GM12878 (cell line): ENCODE results near the gene CAPSL. TPM values are rescaled to one million over a fixed set of nuclear protein-coding genes. Genes with fewer than 3 reads are reported as not detected.

Experiments
- CEBPB ChIP-seq, 2 experiments: fragments of 150-350 bp in 1 of 2; IDR thresholded peaks; 2 replicates each; pipeline ENCODE4 v1.6.1; 2012 to 2014; ENCODE audit warnings: low read depth in 2 of 2, low read length in 2 of 2, borderline replicate concordance in 1 of 2, inconsistent platforms in 1 of 2
- IKZF2 ChIP-seq, 2 experiments: fragments of 450-650 bp; IDR thresholded peaks; 2 replicates each; pipeline ENCODE4 v1.6.1; 2017; ENCODE audit warnings: mild to moderate bottlenecking in 2 of 2, moderate library complexity in 2 of 2
- JUNB ChIP-seq: IDR thresholded peaks from 2 replicates; pipeline ENCODE4 v1.6.1; 2016; ENCODE audit warnings: antibody characterized with exemption, mild to moderate bottlenecking
- KAT2A ChIP-seq: conservative IDR thresholded peaks from 2 replicates; pipeline ENCODE4 v1.6.1; 2011; ENCODE audit warnings: low read depth, low read length; ENCODE audit not compliant: control insufficient read depth
- MEF2A ChIP-seq: IDR thresholded peaks from 2 replicates; pipeline ENCODE4 v1.6.1; 2011; ENCODE audit warnings: low read depth, mild to moderate bottlenecking, low read length, moderate library complexity; ENCODE audit not compliant: insufficient read depth
- NBN ChIP-seq: fragments of 450-650 bp; IDR thresholded peaks from 2 replicates; pipeline ENCODE4 v1.6.1; 2016
- NKRF ChIP-seq: fragments of 450-650 bp; conservative IDR thresholded peaks from 2 replicates; pipeline ENCODE4 v1.6.1; 2017; ENCODE audit warnings: mild to moderate bottlenecking, moderate library complexity
- POLR2AphosphoS5 ChIP-seq: IDR thresholded peaks from 2 replicates; pipeline ENCODE4 v1.6.1; 2011; ENCODE audit warnings: mild to moderate bottlenecking, low read length, inconsistent platforms
- SP1 ChIP-seq: IDR thresholded peaks from one replicate; pipeline ENCODE4 v1.6.1; 2011; ENCODE audit warnings: low read depth, low read length
- TCF3 ChIP-seq: IDR thresholded peaks from 2 replicates; pipeline ENCODE4 v1.6.1; 2012; ENCODE audit warnings: low read depth, mild to moderate bottlenecking, low read length, borderline replicate concordance; ENCODE audit not compliant: insufficient read depth
- USF1 ChIP-seq: IDR thresholded peaks from 2 replicates; pipeline ENCODE4 v1.6.1; 2011; ENCODE audit warnings: borderline replicate concordance, low read depth, mild to moderate bottlenecking, moderate library complexity, mixed read lengths, low read length; ENCODE audit not compliant: insufficient read depth; ENCODE audit errors: extremely low read length
- ZNF687 ChIP-seq: fragments of 450-650 bp; IDR thresholded peaks from 2 replicates; pipeline ENCODE4 v1.6.1; 2017; ENCODE audit warnings: mild to moderate bottlenecking, moderate library complexity
- ZSCAN29 ChIP-seq: fragments of 450-650 bp; IDR thresholded peaks from 2 replicates; pipeline ENCODE4 v1.6.1; 2017; ENCODE audit warnings: mild to moderate bottlenecking, moderate library complexity
- polyA plus RNA-seq, 11 experiments: library from polyadenylated mRNA; depleted of rRNA in 4 of 11; unstranded in 6 of 11; stranded (reverse) in 5 of 11; fragments of >200 nt; fragmentation: Nextera tagmentation in 4 of 11; fragmentation: Illumina TruSeq in 1 of 11; extraction: Ambion mirVana in 4 of 11; extraction: Trizol in 1 of 11; gene quantifications; 1 replicate in 1 of 11; 2 replicates in 10 of 11; pipeline versions ENCODE4 v1.2.1 to v1.2.3, GENCODE V29; 2011 to 2016; ENCODE audit warnings: inconsistent platforms in 2 of 11, missing spikeins in 2 of 11, low read depth in 1 of 11
- total RNA-seq, 4 experiments: library from RNA; depleted of rRNA in 3 of 4; stranded (reverse); fragments of >200 nt in 3 of 4; fragmentation: Illumina TruSeq in 1 of 4; extraction: Trizol in 1 of 4; gene quantifications; 2 replicates each; pipeline versions ENCODE4 v1.2.1 to v1.2.3, GENCODE V29; 2013 to 2021

Gene CAPSL
- total and polyA plus RNA-seq, 10 of the 15 experiments (the other 5 are each of a cell fraction or from before 2014, with no cell fraction given), result 0.19 to 0.57 (median 0.20) TPM; not detected in 7

GRCh38 chr5:35869685-35870277 is 68.6 kb downstream of the CAPSL start (continued):
- TF ChIP-seq POLR2AphosphoS5, result no peak
- no peak for TF ChIP-seq MEF2A
- peak; percentile 78; the same call in 1 of the 2 replicates for TF ChIP-seq ZNF687
- no peak for TF ChIP-seq NKRF
- TF ChIP-seq SP1, result no peak
- TF ChIP-seq NBN, result no peak
- no peak for TF ChIP-seq USF1
- no peak for TF ChIP-seq KAT2A
- TF ChIP-seq JUNB, result no peak
- peak; percentile 66 to 69; a peak in 3 of 4 replicates for TF ChIP-seq IKZF2 (IDR thresholded peaks at IDR 0.05)
- TF ChIP-seq ZSCAN29, result no peak
- TF ChIP-seq TCF3, result no peak
- no peak for TF ChIP-seq CEBPB (IDR thresholded peaks at IDR 0.05; ENCODE audit: borderline replicate concordance in 1 of 2, low read depth in 2 of 2, low read length in 2 of 2)
